Stimulated activated CD8-positive, alpha-beta memory T cell treated with anti-CD3 and anti-CD28 coated beads, Interleukin-2, amount 100 ng/mL, for 1 hour (primary cell): ENCODE data around the gene CCDC182.

Experiments
- DNase-seq, 2 donors: peaks; one replicate each; pipeline ENCODE4 v3.0.0-alpha.2; 2020; ENCODE audit warnings: low read depth in 2 of 2

The CCDC182 gene

GRCh38 chr17:57697891-57698711 is 47.0 kb downstream of the CCDC182 start:
- no peak for DNase-seq

DNA sequence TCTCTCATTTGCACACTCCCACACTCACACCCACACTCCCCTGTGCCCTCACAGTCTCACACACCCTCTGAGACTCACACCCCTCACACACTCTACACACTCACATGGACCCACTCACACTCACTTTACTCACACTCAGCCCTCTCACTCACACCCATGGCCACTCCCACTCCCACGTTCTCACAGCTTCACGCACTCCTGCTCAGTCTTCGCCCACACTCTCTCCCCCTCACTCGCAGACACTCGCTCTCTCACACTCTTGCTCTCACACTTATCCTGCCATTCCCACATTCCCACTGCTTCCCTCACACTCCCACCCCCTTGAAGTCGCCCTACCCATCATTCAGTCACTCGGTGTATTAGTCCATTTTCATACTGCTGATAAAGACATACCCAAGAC is 47.9 kb downstream of the CCDC182 start:
- no peak for DNase-seq

GRCh38 chr17:57696050-57696449 is 49.0 kb downstream of the CCDC182 start:
- no peak for DNase-seq
